ENCODE measurements around the gene GRAMD1B.

GRAMD1B gene

DNA sequence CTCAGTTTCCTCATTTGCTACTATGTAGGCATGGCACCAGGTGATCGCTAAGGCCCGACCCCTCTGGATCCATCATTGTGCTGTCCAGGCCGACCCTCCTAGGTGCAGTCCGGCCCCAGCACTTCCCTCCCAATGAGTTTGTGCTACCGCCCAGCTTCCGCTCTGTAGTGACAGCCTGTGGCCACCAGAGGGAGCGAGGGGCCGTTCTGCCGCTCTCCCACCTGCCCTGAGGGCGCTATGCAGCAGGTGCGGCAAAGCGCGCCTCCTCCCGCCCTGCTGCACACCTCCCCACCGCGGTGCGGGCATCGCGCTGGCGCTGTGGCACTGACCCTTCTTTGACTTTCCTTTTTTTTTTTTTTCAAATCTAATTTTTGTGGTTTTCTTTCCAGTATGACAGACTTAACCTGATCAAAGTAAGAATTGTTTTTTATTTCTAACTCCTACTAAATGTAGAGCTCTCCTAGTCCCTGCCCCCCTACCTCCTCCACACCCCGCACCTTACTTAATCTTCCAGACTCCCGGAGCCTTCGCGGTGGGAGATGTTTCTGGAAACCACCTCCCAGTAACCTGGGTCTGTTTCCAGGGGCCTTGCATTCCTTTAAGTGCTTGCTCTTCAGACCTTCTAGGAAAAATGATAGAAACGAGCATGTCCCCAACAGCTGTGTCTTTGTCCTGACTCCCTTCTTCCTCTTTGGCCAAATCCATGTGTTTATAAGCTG, 150.6 kb downstream of the GRAMD1B start:
- H3K27ac ChIP-seq (ENCODE audit: low read length): no peak overlapping the region
- H3K27me3 ChIP-seq (ENCODE audit: control insufficient read depth in 1 of 2, insufficient read depth in 2 of 2, low read length in 2 of 2): peaks cover 6 to 15% of the 10 kb centered on the region in 2 donors
- no peaks in the 10 kb centered on the region for H3K36me3 ChIP-seq (ENCODE audit: control insufficient read depth in 2 of 2, insufficient read depth in 2 of 2, low read length in 2 of 2)
- H3K9ac ChIP-seq (ENCODE audit: low read length in 2 of 2): no peak overlapping the region
- H3K9me3 ChIP-seq (ENCODE audit: control insufficient read depth in 2 of 2, low read length in 2 of 2): no peaks in the 10 kb centered on the region
- H3K4me3 ChIP-seq (ENCODE audit: low read length in 2 of 2): no peak overlapping the region
- H3K4me1 ChIP-seq (ENCODE audit: control insufficient read depth, insufficient read depth, low read length): peaks cover 7% of the 10 kb centered on the region

- H3K4me1 ChIP-seq (ENCODE audit: control insufficient read depth, insufficient read depth, low read length): peaks cover 7% of the 10 kb centered on the region
- no peaks in the 10 kb centered on the region for H3K9me3 ChIP-seq (ENCODE audit: control insufficient read depth in 2 of 2, low read length in 2 of 2)
- no peaks in the 10 kb centered on the region for H3K36me3 ChIP-seq (ENCODE audit: control insufficient read depth in 2 of 2, insufficient read depth in 2 of 2, low read length in 2 of 2)
- peaks cover 6 to 11% of the 10 kb centered on the region in 2 donors for H3K27me3 ChIP-seq (ENCODE audit: control insufficient read depth in 1 of 2, insufficient read depth in 2 of 2, low read length in 2 of 2)
- H3K27ac ChIP-seq (ENCODE audit: low read length): no peak overlapping the region
- H3K9ac ChIP-seq (ENCODE audit: low read length in 2 of 2): no peak overlapping the region
- H3K4me3 ChIP-seq (ENCODE audit: low read length in 2 of 2): no peak overlapping the region
These were observed 151.8 kb downstream of the GRAMD1B start for GRCh38 chr11:123581651-123582399.

DNA sequence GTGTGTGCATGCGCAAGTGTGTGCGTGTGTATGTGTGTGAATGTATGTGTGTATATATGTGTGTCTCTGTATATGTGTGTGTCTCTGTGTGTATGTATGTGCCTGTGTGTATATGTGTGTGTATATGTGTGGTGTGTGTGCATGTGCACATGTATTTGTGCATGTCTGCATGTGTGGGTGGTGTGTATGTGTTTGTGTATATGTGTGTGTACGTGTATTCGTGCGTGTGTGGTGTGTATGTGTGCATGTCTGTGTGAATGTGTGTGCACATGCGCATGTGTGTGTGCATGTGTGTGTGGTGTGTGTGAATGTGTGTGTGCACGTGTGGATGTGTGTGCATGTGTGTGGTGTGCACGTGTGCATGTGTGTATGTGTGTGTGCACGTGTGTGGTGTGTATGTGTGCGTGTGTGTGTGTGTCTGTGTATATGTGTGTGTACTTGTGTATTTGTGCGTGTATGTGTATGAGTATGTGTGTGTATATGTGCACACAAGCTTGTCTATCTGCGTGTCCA, 153.0 kb downstream of the GRAMD1B start:
- Histone ChIP-seq H3K4me3 (ENCODE audit: low read length in 2 of 2) (no peak overlapping the region), H3K4me1 (ENCODE audit: control insufficient read depth, insufficient read depth, low read length) (peaks cover 7% of the 10 kb centered on the region), H3K9me3 (ENCODE audit: control insufficient read depth in 2 of 2, low read length in 2 of 2) (no peaks in the 10 kb centered on the region), H3K36me3 (ENCODE audit: control insufficient read depth in 2 of 2, insufficient read depth in 2 of 2, low read length in 2 of 2) (no peaks in the 10 kb centered on the region), H3K27ac (ENCODE audit: low read length) (no peak overlapping the region), H3K27me3 (ENCODE audit: control insufficient read depth in 1 of 2, insufficient read depth in 2 of 2, low read length in 2 of 2) (peaks cover 6 to 10% of the 10 kb centered on the region in 2 donors), H3K9ac (ENCODE audit: low read length in 2 of 2) (no peak overlapping the region)

- Histone ChIP-seq H3K9me3 (ENCODE audit: control insufficient read depth in 2 of 2, low read length in 2 of 2) (no peaks in the 10 kb centered on the region), H3K9ac (ENCODE audit: low read length in 2 of 2) (no peak overlapping the region), H3K27ac (ENCODE audit: low read length) (no peak overlapping the region), H3K27me3 (ENCODE audit: control insufficient read depth in 1 of 2, insufficient read depth in 2 of 2, low read length in 2 of 2) (peaks cover 6 to 10% of the 10 kb centered on the region in 2 donors), H3K4me3 (ENCODE audit: low read length in 2 of 2) (no peak overlapping the region), H3K4me1 (ENCODE audit: control insufficient read depth, insufficient read depth, low read length) (peaks cover 7% of the 10 kb centered on the region), H3K36me3 (ENCODE audit: control insufficient read depth in 2 of 2, insufficient read depth in 2 of 2, low read length in 2 of 2) (no peaks in the 10 kb centered on the region)
These were observed 154.1 kb downstream of the GRAMD1B start for GRCh38 chr11:123584186-123584585.

- Histone ChIP-seq H3K27ac (ENCODE audit: low read length) (no peak overlapping the region), H3K36me3 (ENCODE audit: control insufficient read depth in 2 of 2, insufficient read depth in 2 of 2, low read length in 2 of 2) (no peaks in the 10 kb centered on the region), H3K4me3 (ENCODE audit: low read length in 2 of 2) (no peak overlapping the region), H3K9ac (ENCODE audit: low read length in 2 of 2) (no peak overlapping the region), H3K4me1 (ENCODE audit: control insufficient read depth, insufficient read depth, low read length) (peaks cover 7% of the 10 kb centered on the region), H3K27me3 (ENCODE audit: control insufficient read depth in 1 of 2, insufficient read depth in 2 of 2, low read length in 2 of 2) (peaks cover 6 to 10% of the 10 kb centered on the region in 2 donors), H3K9me3 (ENCODE audit: control insufficient read depth in 2 of 2, low read length in 2 of 2) (no peaks in the 10 kb centered on the region)
These were observed 154.7 kb downstream of the GRAMD1B start for GRCh38 chr11:123584737-123585136.

GRCh38 chr11:123585206-123585605, 155.1 kb downstream of the GRAMD1B start:
- Histone ChIP-seq H3K9me3 (ENCODE audit: control insufficient read depth in 2 of 2, low read length in 2 of 2) (no peaks in the 10 kb centered on the region), H3K9ac (ENCODE audit: low read length in 2 of 2) (no peak overlapping the region), H3K36me3 (ENCODE audit: control insufficient read depth in 2 of 2, insufficient read depth in 2 of 2, low read length in 2 of 2) (no peaks in the 10 kb centered on the region), H3K27ac (ENCODE audit: low read length) (no peak overlapping the region), H3K4me1 (ENCODE audit: control insufficient read depth, insufficient read depth, low read length) (peaks cover 12% of the 10 kb centered on the region), H3K27me3 (ENCODE audit: control insufficient read depth in 1 of 2, insufficient read depth in 2 of 2, low read length in 2 of 2) (peaks cover 2 to 6% of the 10 kb centered on the region in 2 donors), H3K4me3 (ENCODE audit: low read length in 2 of 2) (no peak overlapping the region)

DNA sequence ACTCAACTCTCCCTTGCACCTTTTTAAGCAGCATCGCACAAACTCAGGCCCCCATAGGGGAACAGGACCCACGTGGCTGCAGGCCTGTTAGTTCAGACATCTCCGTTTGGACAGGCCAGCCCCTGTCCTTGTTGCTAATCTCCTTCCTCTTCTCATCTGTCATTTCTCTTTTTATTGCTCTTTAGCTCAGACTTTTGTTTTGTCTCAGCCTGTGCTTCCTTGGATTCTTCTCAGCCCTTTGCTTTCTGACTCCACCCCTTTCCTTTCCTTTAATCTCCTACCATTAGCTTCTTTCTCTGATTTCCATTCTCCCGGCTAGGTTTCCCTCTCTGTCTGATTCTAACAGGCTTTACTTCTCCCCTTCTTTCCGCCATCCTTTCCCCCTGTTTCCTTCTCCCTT, 155.6 kb downstream of the GRAMD1B start:
- Histone ChIP-seq H3K27ac (ENCODE audit: low read length) (no peak overlapping the region), H3K4me1 (ENCODE audit: control insufficient read depth, insufficient read depth, low read length) (peaks cover 12% of the 10 kb centered on the region), H3K9me3 (ENCODE audit: control insufficient read depth in 2 of 2, low read length in 2 of 2) (no peaks in the 10 kb centered on the region), H3K36me3 (ENCODE audit: control insufficient read depth in 2 of 2, insufficient read depth in 2 of 2, low read length in 2 of 2) (no peaks in the 10 kb centered on the region), H3K4me3 (ENCODE audit: low read length in 2 of 2) (no peak overlapping the region), H3K9ac (ENCODE audit: low read length in 2 of 2) (no peak overlapping the region), H3K27me3 (ENCODE audit: control insufficient read depth in 1 of 2, insufficient read depth in 2 of 2, low read length in 2 of 2) (peaks cover 0 to 2% of the 10 kb centered on the region in 2 donors)

DNA sequence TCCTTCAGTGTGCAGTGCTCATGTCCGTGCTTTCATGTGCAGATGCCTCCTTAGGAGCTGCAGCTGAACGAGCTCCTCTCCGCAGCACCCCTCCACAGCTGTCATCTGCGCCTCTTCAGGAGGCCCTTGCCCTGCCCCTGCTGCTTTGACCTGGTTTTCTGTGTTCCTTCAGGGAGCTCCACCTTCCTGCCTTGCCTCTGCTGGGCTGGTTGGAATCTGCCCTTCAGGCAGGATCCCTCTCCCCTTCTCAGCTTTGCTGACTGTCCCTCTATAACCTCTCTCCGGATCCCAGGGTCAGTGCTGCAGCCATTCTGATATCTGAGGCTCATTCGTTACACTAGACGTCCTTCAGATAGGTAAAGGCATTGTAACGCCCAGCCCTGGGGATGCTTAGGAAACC, 156.5 kb downstream of the GRAMD1B start:
- H3K27ac ChIP-seq (ENCODE audit: low read length): no peak overlapping the region
- H3K4me1 ChIP-seq (ENCODE audit: control insufficient read depth, insufficient read depth, low read length): peaks cover 17% of the 10 kb centered on the region
- no peaks in the 10 kb centered on the region for H3K36me3 ChIP-seq (ENCODE audit: control insufficient read depth in 2 of 2, insufficient read depth in 2 of 2, low read length in 2 of 2)
- H3K4me3 ChIP-seq (ENCODE audit: low read length in 2 of 2): no peak overlapping the region
- H3K9ac ChIP-seq (ENCODE audit: low read length in 2 of 2): no peak overlapping the region
- no peaks in the 10 kb centered on the region for H3K27me3 ChIP-seq (ENCODE audit: control insufficient read depth in 1 of 2, insufficient read depth in 2 of 2, low read length in 2 of 2)
- H3K9me3 ChIP-seq (ENCODE audit: control insufficient read depth in 2 of 2, low read length in 2 of 2): no peaks in the 10 kb centered on the region

GRCh38 chr11:123587044-123587443, 157.0 kb downstream of the GRAMD1B start:
- no peak overlapping the region for H3K4me3 ChIP-seq (ENCODE audit: low read length in 2 of 2)
- peaks cover 17% of the 10 kb centered on the region for H3K4me1 ChIP-seq (ENCODE audit: control insufficient read depth, insufficient read depth, low read length)
- no peaks in the 10 kb centered on the region for H3K36me3 ChIP-seq (ENCODE audit: control insufficient read depth in 2 of 2, insufficient read depth in 2 of 2, low read length in 2 of 2)
- no peaks in the 10 kb centered on the region for H3K9me3 ChIP-seq (ENCODE audit: control insufficient read depth in 2 of 2, low read length in 2 of 2)
- no peak overlapping the region for H3K9ac ChIP-seq (ENCODE audit: low read length in 2 of 2)
- H3K27ac ChIP-seq (ENCODE audit: low read length): no peak overlapping the region
- no peaks in the 10 kb centered on the region for H3K27me3 ChIP-seq (ENCODE audit: control insufficient read depth in 1 of 2, insufficient read depth in 2 of 2, low read length in 2 of 2)

DNA sequence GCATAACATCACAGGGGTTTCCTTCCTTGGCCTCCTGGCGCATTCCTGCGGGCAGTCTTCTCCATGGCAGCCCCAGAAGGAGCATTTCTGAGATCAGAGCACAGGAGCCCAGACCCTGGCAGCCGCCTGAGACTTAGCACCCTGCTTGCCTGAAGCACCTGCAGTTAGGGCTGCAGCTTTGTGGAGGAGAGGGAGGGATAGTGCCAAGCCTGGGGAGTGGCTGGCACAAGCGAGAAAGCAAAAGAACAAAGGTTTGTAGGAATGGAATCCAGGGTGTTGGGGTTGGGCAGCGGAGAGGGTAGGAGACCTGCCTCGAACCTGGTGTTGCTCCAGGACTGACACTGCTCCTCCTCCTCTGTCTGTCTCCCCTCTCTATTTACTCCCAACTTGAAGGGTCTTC, 157.5 kb downstream of the GRAMD1B start:
- Histone ChIP-seq H3K4me3 (ENCODE audit: low read length in 2 of 2) (no peak overlapping the region), H3K4me1 (ENCODE audit: control insufficient read depth, insufficient read depth, low read length) (peaks cover 17% of the 10 kb centered on the region), H3K27me3 (ENCODE audit: control insufficient read depth in 1 of 2, insufficient read depth in 2 of 2, low read length in 2 of 2) (no peaks in the 10 kb centered on the region), H3K27ac (ENCODE audit: low read length) (no peak overlapping the region), H3K9ac (ENCODE audit: low read length in 2 of 2) (no peak overlapping the region), H3K36me3 (ENCODE audit: control insufficient read depth in 2 of 2, insufficient read depth in 2 of 2, low read length in 2 of 2) (no peaks in the 10 kb centered on the region), H3K9me3 (ENCODE audit: control insufficient read depth in 2 of 2, low read length in 2 of 2) (no peaks in the 10 kb centered on the region)
